ENCODE measurements around the gene ENO4.

DNA sequence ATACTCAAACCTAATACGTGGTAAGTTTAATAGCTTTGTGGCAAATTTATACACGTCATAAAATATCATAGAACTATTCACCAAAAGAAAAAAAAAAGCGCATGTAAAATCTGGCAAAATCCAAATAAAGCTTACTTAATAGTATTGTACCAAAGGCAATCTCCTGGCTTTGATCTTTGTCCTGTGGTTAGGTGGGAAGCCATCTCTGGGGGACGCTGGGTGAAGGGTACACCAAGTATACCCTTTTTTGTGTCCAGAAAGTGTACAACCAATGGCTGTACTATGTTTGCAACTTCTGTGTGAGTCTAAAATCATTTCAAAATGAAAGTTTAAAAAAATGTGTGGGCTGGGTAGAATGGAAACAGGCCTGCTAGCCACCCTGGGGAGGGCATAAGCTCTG, 47.6 kb upstream of the ENO4 start:
- TF ChIP-seq, protein P1, sequence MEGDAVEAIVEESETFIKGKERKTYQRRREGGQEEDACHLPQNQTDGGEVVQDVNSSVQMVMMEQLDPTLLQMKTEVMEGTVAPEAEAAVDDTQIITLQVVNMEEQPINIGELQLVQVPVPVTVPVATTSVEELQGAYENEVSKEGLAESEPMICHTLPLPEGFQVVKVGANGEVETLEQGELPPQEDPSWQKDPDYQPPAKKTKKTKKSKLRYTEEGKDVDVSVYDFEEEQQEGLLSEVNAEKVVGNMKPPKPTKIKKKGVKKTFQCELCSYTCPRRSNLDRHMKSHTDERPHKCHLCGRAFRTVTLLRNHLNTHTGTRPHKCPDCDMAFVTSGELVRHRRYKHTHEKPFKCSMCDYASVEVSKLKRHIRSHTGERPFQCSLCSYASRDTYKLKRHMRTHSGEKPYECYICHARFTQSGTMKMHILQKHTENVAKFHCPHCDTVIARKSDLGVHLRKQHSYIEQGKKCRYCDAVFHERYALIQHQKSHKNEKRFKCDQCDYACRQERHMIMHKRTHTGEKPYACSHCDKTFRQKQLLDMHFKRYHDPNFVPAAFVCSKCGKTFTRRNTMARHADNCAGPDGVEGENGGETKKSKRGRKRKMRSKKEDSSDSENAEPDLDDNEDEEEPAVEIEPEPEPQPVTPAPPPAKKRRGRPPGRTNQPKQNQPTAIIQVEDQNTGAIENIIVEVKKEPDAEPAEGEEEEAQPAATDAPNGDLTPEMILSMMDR (IDR thresholded peaks at IDR 0.05), result no peak
- TF ChIP-seq POLR2A (IDR thresholded peaks at IDR 0.05), result no peak

All from testis (tissue), 2 donors.